ENCODE data around the gene EIF4G2.

Gene EIF4G2

GRCh38 chr11:10807493-10808234 lies 1.1 kb downstream of the EIF4G2 start:
- DNase-seq = peak; percentile 41

DNA sequence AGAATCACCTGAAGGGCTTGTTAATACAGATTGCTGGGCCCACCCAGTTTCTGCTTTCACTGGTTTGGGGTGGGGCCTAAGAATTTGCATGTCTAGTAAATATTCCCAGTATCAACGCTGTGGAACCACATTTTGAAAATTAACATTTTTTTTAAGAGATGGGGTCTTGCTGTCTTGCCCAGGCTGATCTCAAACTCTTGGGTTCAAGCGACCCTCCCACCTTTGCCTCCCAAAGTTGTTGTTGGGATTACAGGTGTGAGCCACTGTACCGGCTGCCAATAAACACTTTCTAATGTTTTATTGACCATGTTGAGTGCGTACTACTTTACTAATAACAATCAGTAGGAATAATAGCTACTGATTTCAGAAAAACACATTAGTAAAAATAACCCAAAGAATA lies 2.5 kb downstream of the EIF4G2 start:
- DNase-seq = no peak

GRCh38 chr11:10805741-10806140 lies 3.0 kb downstream of the EIF4G2 start:
- DNase-seq = no peak

GRCh38 chr11:10803676-10804075 lies 5.0 kb downstream of the EIF4G2 start:
- DNase-seq = no peak

DNA sequence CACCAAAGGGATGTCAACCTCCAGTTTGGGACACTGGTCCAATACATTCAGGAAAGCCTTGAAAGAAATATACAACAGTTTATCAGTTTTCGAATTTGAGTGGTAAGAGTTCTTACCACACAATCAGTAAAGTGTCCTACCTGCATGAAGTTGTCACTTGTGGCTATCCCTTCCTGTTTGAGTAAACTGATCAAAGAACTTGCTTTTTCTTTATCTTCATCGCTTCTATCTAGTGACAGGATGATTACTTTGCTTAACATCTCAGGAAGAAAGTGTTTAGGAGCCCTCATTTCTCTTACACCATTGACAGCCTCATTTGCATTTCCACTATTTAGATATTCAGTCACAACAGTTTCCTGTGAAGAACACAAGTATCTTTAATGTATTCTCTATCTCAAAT lies 8.4 kb downstream of the EIF4G2 start:
- no peak for DNase-seq

- no peak for DNase-seq
Measured at GRCh38 chr11:10798330-10798928, 10.3 kb downstream of the EIF4G2 start.

- DNase-seq = no peak
Measured at GRCh38 chr11:10797531-10797930, 11.2 kb downstream of the EIF4G2 start.

DNA sequence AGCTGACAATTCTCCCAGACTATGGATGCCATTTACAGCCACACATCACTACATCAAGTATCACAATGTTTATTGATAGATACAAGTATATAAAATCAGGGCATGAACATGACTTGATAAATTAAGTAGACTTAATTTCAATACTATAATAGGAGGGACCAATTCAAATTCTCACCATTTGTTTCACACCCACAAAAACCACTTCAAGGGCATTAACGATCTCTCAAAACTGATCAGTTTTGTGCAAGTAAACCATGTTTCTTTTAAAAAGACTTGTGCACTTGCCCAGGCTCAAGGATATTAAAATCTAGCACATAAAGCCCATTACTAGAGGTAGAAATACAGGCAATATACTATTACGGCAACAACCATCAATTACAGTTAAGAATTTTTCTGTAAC lies 11.7 kb downstream of the EIF4G2 start:
- no peak for DNase-seq

DNA sequence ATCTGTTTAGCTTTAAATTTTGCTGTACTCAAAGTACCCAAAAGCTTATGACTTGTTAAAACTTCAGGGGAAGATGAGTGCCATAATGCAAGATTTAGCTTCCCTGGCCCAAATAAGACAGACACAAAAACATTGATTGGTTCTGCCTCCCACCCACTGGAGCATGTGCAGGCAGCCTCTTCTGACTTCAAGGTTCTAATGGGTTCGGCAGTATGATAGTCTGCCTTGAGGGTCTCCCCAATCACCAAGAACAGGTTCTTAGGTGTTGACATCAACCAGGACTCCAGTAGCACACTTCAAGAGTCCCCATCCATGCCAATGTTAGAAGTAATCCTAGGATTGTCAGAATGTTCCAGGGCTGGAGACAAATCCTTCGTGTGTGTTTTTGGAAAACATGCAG lies 12.5 kb downstream of the EIF4G2 start:
- DNase-seq = no peak

- DNase-seq = no peak
Measured at GRCh38 chr11:10793470-10794255, 15.1 kb downstream of the EIF4G2 start.

DNA sequence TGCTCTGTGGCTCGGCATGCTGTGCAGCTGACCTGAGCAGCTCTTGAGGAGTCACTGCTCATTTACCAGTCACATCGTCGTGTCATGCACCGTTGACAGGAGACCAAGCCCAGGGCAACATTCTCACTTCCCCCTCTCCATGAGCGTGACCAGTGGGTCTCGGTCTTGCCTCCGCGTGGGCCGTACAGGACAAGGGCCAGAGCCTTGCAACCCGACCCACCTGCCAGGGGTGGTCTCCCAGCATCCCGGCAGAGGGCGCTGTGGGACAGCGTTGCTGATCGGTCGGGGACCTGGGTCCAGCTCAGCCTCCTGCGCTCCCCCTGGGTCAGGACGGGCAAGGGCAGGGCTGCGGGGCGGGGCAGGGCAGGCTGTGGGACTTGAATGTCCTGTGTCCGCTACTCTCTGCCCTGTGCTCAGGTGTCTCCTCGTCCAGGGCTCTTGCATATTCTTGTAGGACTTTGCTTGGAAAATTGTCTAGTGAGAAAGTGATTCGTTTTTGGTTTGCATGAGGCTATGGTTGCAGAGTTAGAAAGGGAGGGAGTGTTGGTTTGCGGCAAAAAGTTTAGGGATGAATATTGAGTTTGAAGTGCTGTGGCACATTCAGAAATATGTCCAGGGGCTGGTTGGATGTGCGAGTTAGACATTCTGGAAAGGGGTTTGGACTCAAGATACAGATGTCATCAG lies 16.2 kb downstream of the EIF4G2 start:
- DNase-seq = peak; percentile 72

GRCh38 chr11:10786451-10786850 lies 22.3 kb downstream of the EIF4G2 start:
- DNase-seq = no peak

- DNase-seq = no peak
Measured at GRCh38 chr11:10785146-10785474, 23.6 kb downstream of the EIF4G2 start.

DNA sequence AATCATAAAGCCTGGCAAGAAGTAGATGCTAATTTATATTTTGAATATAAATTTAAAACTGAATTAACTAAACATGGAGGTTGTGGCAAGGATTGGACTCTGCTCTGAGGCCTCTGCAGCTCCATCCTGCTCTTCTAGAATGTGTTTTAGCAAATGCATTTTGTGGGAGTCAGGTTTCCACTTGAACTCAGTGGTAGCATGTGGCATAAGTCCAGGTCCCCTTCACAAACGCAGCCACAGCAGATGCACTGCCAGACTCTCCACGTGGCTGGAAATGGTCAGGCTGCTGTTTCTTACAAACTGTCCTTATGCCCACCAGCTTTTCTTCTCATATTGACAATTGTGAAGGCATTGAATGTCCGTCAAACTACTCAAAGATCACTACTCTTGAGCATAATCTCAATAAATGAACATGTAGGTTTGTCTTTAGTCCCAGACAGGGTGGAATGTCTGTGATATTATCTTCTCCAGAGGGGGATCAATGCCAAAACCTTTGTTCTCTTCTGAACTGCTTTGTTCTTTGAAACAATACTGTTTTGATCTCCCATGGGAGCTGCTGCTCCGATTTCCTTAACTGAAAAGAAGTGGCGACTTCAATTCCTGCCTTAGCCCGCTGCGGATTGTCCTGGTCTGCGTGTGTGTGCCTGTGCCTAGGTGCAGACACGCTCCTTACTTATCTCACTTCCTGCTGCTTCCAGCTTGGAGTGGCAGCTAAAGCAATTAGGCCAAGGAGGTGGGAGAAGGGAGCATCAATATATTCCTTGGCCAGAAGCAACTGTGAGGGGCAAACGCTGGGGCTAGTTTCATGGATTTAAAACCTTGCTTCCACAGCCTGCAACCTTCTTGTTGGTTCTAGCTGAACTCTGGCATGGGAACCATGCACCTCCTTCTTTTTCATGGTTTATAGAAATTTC lies 24.2 kb downstream of the EIF4G2 start:
- DNase-seq = no peak

- DNase-seq = no peak
Measured at GRCh38 chr11:10780040-10780439, 28.7 kb downstream of the EIF4G2 start.

DNA sequence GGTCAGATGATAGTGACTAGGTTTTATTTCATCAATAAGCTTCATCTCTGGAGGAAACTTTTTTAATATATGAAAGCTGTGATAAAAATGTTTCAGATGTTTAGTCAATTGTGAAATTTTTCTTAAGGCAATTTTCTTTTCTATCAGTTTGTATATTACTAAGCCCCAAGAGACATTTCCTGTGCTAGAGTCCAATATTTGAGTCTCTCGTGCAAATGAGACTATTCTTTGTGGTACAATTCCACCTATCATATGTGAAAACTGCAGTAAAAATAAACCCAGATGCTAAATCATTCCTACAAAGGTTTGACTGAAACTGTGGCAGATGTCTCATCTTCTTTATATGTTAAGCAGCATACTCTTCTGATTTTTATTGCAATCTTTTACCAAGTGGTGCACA lies 29.6 kb downstream of the EIF4G2 start:
- no peak for DNase-seq

DNA sequence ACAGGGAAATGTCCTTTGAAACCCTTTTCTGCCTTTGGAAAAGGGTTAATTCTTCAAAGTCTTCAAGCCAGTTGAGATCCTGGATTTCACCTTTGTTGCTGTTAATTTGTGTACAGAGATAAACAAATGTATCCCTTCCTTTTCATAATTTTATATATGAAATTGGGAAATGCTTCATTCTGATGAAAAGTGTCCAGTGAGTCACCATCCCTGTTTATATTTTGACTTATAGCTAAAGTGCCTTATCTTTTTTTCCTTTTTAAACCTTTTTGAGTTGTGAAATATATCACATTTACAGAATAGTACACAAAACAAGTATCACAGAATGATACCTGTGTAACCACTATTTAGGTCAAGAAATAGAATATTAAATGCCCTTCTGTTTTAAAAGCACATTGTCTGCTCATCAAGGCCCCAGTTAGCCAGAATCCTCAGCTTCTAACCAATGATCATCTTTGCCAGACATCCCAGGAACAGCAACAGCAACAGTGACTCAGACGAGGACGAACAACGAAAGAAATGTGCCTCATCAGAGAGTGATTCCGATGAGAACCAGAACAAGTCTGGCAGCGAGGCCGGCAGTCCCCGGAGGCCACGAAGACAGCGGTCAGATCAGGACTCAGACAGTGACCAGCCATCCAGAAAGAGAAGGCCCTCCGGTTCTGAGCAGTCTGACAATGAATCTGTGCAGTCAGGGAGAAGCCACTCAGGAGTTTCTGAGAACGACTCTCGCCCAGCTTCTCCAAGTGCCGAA lies 30.3 kb downstream of the EIF4G2 start:
- no peak for DNase-seq

GRCh38 chr11:10777806-10778205 lies 30.9 kb downstream of the EIF4G2 start:
- no peak for DNase-seq

- DNase-seq = no peak
Measured at GRCh38 chr11:10777393-10777793, 31.3 kb downstream of the EIF4G2 start.

DNA sequence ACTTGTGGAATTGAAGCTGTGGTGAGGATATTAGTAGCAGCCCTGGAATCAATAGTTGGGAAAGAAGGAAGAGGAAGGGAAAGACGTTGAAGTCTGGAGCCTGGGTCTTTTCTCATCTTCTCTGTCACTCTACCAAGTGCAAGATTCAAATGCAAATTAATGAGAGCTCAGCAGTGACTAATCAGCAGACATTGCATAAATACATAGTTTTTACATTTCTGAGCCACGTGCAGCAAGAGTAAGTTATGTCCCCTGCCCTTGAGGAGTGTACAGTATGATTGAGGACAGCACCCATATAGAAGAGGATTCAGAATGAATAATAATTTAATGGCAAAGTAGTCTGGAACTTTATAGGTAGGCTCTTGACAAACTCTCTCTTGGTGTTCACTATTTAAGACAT lies 33.9 kb downstream of the EIF4G2 start:
- DNase-seq = no peak

- DNase-seq = no peak
Measured at GRCh38 chr11:10771457-10771856, 37.3 kb downstream of the EIF4G2 start.

Data from effector CD8-positive, alpha-beta T cell (primary cell).